ENCODE data around the gene CAPSL. TPM values are rescaled to one million over a fixed set of nuclear protein-coding genes. Genes with fewer than 3 reads are reported as not detected.

CAPSL gene
- total RNA-seq, 2 donors from 2014 or later, result 1.1 to 3.5 TPM

DNA sequence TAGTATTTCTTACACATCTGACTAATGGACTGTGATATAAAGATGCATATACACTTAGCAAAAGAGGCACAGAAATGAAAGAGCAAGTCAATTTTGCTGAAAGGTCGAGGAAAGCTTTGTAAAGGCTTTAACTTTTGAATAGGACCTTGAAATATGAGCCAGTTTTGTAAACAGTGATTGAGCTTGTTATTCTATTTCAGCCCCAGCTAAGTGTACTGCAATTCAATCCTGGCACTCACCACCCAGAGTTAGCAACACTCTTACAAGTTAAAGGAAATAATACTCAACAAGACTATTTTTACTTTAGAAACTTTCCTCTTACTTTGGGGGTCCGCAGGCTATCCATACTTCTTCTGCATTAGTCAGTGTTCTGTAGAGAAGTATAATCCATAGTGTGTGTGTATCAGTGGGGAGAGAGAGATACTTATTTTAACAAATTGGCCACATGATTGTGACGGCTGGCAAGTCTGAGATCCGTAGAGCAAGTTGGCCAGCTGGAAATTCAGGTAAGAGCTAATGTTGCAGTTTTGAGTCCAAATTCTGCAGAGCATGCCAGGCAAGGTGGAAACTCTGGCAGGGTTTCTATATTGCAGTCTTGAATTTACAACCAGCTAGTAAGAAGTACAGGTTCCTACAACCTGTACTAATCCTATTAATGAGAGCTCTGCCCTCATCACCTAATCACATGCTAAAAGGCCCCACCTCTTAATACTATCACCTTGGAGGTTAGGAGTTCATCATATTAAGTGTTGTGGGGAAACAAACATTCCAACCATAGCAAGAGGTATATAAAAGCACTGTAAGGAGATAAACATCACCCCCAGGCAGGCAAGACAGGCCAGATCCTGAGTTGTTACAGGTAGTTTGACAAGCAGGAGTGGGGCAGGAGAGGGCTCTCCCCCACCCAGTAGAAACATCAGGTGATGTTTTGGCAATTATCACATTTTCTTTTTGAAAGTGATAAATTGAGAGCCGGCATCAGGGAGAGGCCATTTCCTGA lies 48.1 kb downstream of the CAPSL start:
- no peak overlapping the region for H3K27ac Mint-ChIP-seq
- peaks cover 0 to 6% of the 10 kb centered on the region in 2 donors for H3K36me3 Mint-ChIP-seq
- peaks cover 0 to 1% of the 10 kb centered on the region in 2 donors for H3K9me3 Mint-ChIP-seq
- ATAC-seq (no peak), DNase-seq (ENCODE audit: low spot score in 2 of 2) (no peak)

GRCh38 chr5:35887321-35888100 lies 50.9 kb downstream of the CAPSL start:
- H3K36me3 Mint-ChIP-seq, result peaks cover 5 to 6% of the 10 kb centered on the region in 2 donors
- DNase-seq (ENCODE audit: low spot score in 2 of 2) (no peak), ATAC-seq (no peak)
- no peak overlapping the region for H3K27ac Mint-ChIP-seq
- peaks cover 2 to 5% of the 10 kb centered on the region in 2 donors for H3K9me3 Mint-ChIP-seq

DNA sequence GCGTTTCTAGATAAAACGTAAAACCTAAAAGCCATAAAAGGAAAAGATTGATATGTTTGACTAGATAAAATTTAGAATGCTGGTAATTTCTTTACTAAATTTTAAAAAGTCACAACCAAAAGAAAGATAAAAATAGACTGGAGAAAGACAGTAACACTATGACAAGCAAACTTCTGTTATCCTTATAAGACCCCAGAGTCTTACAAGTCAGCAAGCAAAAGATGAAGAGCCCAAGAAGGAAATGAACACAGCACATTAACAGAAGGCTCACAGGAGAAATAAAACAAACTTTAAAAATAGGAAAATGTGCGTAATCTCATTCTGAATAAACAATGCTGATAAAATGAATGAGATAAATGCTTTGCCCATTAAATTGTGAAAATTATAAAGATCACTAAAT lies 52.0 kb downstream of the CAPSL start:
- no peak overlapping the region for H3K27ac Mint-ChIP-seq
- ATAC-seq, result no peak
- peaks cover 5 to 6% of the 10 kb centered on the region in 2 donors for H3K36me3 Mint-ChIP-seq
- H3K9me3 Mint-ChIP-seq, result peaks cover 5 to 8% of the 10 kb centered on the region in 2 donors
- DNase-seq (ENCODE audit: low spot score in 2 of 2), result no peak

- ATAC-seq (no peak), DNase-seq (ENCODE audit: low spot score in 2 of 2) (no peak)
- H3K27ac Mint-ChIP-seq, result no peak overlapping the region
- H3K36me3 Mint-ChIP-seq, result peaks cover 5 to 6% of the 10 kb centered on the region in 2 donors
- peaks cover 5 to 13% of the 10 kb centered on the region in 2 donors for H3K9me3 Mint-ChIP-seq
These were observed 53.6 kb downstream of the CAPSL start for GRCh38 chr5:35884773-35885172.

DNA sequence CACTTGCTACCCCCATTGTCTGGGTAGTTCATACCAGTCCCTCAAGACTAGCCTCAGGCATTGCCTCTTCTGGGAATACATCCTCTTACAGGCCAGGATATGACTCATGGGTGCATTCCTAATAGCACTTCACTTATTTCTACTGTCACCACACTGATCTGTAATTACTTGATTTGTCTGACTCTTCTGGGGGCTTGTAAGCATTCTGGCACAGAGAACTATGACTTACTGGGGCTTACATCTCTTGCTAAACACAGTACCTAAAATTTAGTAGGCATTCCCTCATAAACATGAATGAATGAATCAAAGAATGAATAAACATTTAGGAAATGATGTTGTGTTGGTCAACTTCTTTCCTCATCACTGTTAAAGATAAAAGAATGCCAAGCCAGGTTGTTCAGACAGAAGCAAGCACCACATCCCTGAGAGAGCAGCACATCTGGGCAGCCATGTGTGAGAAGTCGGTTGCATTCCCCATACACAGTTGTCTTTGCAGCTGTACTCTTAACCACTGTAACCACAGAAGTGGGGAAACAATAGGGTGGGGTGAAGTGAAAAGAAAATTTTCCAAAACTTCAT lies 54.1 kb downstream of the CAPSL start:
- peaks cover 5 to 6% of the 10 kb centered on the region in 2 donors for H3K36me3 Mint-ChIP-seq
- peak overlapping the region; percentile 85 to 95 for H3K27ac Mint-ChIP-seq
- ATAC-seq (peak; percentile 81 to 84), DNase-seq (ENCODE audit: low spot score in 2 of 2) (no peak)
- H3K9me3 Mint-ChIP-seq, result peaks cover 5 to 13% of the 10 kb centered on the region in 2 donors

DNA sequence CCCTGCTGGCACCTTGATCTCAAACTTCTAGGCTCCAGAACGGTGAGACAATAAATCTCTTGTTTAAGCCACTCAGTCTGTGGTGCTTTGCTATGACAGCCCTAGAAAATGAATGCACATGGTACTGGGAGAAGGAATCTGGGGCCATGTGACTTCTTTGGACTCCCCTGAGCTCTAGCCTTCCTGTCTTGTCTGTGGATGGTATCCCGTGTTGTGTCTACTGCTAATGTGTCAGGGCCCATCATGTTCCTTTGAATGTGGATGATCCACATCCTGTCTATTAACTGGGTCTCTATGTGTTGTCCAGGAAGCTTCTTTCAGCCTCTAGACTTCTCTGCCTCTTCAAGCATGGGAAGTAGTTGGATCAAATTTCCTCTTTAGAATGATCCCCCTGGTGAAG lies 56.7 kb downstream of the CAPSL start:
- peaks cover 5 to 13% of the 10 kb centered on the region in 2 donors for H3K9me3 Mint-ChIP-seq
- peaks cover 19 to 20% of the 10 kb centered on the region in 2 donors for H3K36me3 Mint-ChIP-seq
- peak overlapping the region; percentile 0 to 85 for H3K27ac Mint-ChIP-seq
- no peak for DNase-seq (ENCODE audit: low spot score in 2 of 2)
- no peak for ATAC-seq

DNA sequence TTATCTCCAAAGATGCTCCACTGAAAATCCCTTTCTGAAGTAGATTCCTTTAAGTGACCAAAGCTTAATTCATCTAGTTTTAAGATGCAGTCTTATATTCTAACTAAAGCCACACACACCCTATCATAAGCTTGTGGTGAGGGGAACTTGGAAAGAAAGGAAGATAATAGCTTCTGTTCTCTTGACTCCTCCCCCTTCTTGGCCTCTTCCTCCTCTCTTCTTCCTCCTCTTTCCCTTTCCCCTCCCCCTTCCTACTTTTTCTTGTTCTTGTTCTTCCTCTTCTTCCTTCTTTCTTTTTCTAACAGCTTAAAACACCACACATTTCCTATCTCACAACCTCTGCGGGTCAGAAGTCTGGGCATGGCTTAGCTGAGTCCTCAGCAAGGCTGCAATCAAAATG lies 58.3 kb downstream of the CAPSL start:
- H3K27ac Mint-ChIP-seq, result peak overlapping the region; percentile 39 to 85
- peaks cover 35 to 36% of the 10 kb centered on the region in 2 donors for H3K36me3 Mint-ChIP-seq
- ATAC-seq (no peak), DNase-seq (ENCODE audit: low spot score in 2 of 2) (no peak)
- H3K9me3 Mint-ChIP-seq, result peaks cover 5 to 20% of the 10 kb centered on the region in 2 donors

GRCh38 chr5:35879649-35880048 lies 58.8 kb downstream of the CAPSL start:
- ATAC-seq (no peak), DNase-seq (ENCODE audit: low spot score in 2 of 2) (no peak)
- peaks cover 40 to 41% of the 10 kb centered on the region in 2 donors for H3K36me3 Mint-ChIP-seq
- peaks cover 5 to 20% of the 10 kb centered on the region in 2 donors for H3K9me3 Mint-ChIP-seq
- H3K27ac Mint-ChIP-seq, result peak overlapping the region; percentile 48 to 85

- no peak for ATAC-seq
- Mint-ChIP-seq H3K27ac (peak overlapping the region; percentile 19 to 85), H3K36me3 (peaks cover 45 to 46% of the 10 kb centered on the region in 2 donors), H3K9me3 (peaks cover 5 to 19% of the 10 kb centered on the region in 2 donors)
- no peak for DNase-seq (ENCODE audit: low spot score in 2 of 2)
These were observed 59.3 kb downstream of the CAPSL start for GRCh38 chr5:35879096-35879495.

GRCh38 chr5:35878079-35878478 lies 60.3 kb downstream of the CAPSL start:
- Mint-ChIP-seq H3K9me3 (peaks cover 5 to 15% of the 10 kb centered on the region in 2 donors), H3K27ac (peak overlapping the region; percentile 75 to 85), H3K36me3 (peaks cover 49 to 51% of the 10 kb centered on the region in 2 donors)
- no peak for ATAC-seq
- DNase-seq (ENCODE audit: low spot score in 2 of 2), result no peak

DNA sequence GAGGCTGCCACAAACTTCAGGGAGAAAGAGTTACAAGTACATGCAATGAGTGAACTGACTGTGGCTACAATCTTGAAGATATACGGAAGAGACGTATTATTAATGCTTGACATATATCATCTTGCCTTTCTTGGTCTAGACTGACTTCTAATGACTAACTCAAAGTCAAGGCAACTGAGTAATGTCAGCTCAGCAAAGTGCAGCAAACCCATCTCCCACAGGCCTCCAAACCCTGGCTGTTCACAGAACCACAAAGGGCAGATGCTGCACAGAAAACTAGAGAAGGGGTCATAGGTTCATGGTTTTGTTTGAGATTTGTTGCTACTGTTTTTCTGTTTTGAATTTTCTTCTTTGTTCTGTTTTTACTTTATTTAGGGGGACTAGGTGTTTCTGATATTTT lies 60.8 kb downstream of the CAPSL start:
- H3K36me3 Mint-ChIP-seq, result peaks cover 49 to 54% of the 10 kb centered on the region in 2 donors
- no peak for DNase-seq (ENCODE audit: low spot score in 2 of 2)
- peak; percentile 31 to 47 for ATAC-seq
- peak overlapping the region; percentile 75 to 85 for H3K27ac Mint-ChIP-seq
- peaks cover 5 to 15% of the 10 kb centered on the region in 2 donors for H3K9me3 Mint-ChIP-seq

DNA sequence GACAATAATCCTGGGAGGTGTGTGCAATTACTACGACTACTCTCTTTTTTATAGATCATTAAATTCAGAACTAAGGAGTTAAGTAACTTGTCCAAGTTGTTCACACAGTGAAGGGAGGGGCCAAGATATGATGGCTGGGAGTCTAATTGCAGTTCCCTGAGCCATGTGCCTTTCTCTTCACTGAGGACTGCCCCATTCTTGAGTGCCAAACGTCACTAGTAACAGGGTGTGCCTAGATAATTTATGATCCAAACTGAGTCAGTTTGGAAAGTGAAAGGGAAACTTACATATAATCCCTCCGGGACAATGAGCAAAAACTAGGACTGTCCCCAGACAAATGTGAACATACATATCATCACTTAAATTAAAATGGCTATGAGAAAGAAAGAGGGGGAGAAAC lies 61.5 kb downstream of the CAPSL start:
- peak overlapping the region; percentile 75 to 85 for H3K27ac Mint-ChIP-seq
- DNase-seq (ENCODE audit: low spot score in 2 of 2), result no peak
- H3K9me3 Mint-ChIP-seq, result peaks cover 0 to 14% of the 10 kb centered on the region in 2 donors
- peak; percentile 34 to 48 for ATAC-seq
- peaks cover 51 to 61% of the 10 kb centered on the region in 2 donors for H3K36me3 Mint-ChIP-seq

DNA sequence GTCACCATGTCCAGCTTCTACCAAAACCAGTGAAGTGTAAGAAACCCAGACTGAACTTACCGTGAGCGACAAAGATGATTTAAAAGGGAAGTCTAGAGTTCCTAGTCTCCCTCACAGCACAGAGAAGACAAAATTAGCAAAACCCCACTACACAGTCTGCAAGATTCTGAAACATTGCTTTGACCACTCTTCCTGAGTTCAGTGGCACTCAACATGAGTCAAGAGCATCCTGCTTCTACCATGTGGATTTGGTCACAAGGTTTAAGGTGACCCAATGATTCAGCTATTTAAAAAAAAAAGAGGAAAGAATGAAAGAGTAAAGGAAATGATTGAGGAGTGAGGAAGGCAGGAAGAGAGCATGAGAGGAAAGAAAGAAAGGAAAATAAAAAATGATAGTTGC lies 62.0 kb downstream of the CAPSL start:
- Mint-ChIP-seq H3K9me3 (peaks cover 0 to 12% of the 10 kb centered on the region in 2 donors), H3K36me3 (peaks cover 55 to 66% of the 10 kb centered on the region in 2 donors), H3K27ac (peak overlapping the region; percentile 75 to 85)
- DNase-seq (ENCODE audit: low spot score in 2 of 2) (no peak), ATAC-seq (peak; percentile 47 to 66)

- ATAC-seq (peak in 1 of 2 donors; percentile 11), DNase-seq (ENCODE audit: low spot score in 2 of 2) (no peak)
- H3K27ac Mint-ChIP-seq, result peak overlapping the region; percentile 77 to 81
- peaks cover 80 to 95% of the 10 kb centered on the region in 2 donors for H3K36me3 Mint-ChIP-seq
- H3K9me3 Mint-ChIP-seq, result no peaks in the 10 kb centered on the region
These were observed 67.8 kb downstream of the CAPSL start for GRCh38 chr5:35870605-35871004.

GRCh38 chr5:35869685-35870277 lies 68.6 kb downstream of the CAPSL start:
- Mint-ChIP-seq H3K36me3 (peaks cover 80 to 95% of the 10 kb centered on the region in 2 donors), H3K27ac (peak overlapping the region; percentile 77 to 88), H3K9me3 (peaks cover 0 to 4% of the 10 kb centered on the region in 2 donors)
- DNase-seq (ENCODE audit: low spot score in 2 of 2) (no peak), ATAC-seq (peak in 1 of 2 donors; percentile 36)

DNA sequence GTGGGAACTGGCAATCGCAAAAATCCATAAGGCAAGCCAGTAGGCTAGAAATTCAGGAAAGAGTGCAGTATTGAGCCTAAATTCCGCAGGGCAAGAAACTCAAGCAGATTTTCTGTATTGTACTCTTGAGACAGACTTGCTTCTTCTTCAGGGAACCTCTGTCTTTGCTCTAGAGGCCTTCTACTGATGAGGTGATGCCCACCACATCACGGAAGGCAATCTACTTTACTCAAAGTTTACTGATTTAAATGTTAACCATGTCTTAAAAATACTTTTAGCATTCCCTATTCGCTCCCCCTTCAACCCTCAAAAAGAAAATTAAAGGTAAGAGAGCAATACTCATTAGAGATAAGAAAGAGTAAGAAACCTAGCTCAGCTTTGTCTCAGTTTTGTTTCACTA lies 70.4 kb downstream of the CAPSL start:
- no peak for ATAC-seq
- Mint-ChIP-seq H3K36me3 (peaks cover 81 to 97% of the 10 kb centered on the region in 2 donors), H3K9me3 (peaks cover 0 to 4% of the 10 kb centered on the region in 2 donors), H3K27ac (peak overlapping the region; percentile 77 to 92)
- no peak for DNase-seq (ENCODE audit: low spot score in 2 of 2)
